Measurements from ENCODE around the gene USPL1.
"Not testable (repeated sequence)": the region's sequence is repeated elsewhere in the genome, so short reads cannot be mapped to it uniquely, and the experiment has no call there.

USPL1 gene

DNA sequence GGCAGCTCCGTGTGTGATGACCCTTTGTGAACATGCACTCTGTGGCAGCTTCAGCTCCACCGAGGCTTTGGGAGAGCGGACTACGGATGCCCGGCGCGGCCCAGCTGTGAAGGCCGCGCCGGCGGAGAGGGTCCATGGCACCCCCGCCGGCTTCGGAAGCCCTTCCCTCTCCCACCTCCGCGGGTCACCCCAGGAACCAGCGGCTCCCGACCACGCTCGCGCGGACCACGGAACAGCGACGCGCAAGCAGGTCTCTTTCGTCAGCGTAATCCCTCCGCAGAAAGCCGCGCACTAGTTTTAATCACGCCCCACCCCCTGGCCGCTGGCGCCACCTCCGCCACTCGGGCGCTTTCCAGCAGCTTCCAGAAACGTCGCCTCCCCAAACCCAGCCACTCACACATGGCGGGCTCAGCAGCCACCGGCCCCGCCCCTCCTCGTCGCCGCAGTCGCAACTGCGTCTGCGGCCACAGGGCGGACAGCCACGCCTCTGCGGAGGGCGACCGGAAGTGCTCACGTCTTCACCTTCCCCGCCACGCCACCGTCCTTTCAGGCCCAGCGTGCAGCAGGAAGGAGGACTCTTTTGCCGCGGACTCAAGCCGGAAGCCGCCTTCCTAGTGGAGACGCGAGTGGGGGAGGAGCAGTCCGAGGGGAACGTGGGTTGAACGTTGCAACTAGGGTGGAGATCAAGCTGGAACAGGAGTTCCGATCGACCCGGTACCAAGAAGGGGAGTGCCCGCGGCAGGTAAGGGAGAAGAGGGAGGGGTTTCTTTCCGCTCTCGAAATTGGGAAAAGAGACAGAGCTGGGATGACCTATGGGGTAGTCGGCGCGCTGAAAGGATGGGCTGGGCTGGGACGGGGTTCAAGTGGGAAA, at the start of gene USPL1:
TSS of gene USPL1 (plus strand) at position 606 of the 871 bp plus-strand sequence. CDS start 3,221 bp downstream, outside the sequence.
- DNase-seq (ENCODE audit: low spot score) = peak; percentile 99

DNA sequence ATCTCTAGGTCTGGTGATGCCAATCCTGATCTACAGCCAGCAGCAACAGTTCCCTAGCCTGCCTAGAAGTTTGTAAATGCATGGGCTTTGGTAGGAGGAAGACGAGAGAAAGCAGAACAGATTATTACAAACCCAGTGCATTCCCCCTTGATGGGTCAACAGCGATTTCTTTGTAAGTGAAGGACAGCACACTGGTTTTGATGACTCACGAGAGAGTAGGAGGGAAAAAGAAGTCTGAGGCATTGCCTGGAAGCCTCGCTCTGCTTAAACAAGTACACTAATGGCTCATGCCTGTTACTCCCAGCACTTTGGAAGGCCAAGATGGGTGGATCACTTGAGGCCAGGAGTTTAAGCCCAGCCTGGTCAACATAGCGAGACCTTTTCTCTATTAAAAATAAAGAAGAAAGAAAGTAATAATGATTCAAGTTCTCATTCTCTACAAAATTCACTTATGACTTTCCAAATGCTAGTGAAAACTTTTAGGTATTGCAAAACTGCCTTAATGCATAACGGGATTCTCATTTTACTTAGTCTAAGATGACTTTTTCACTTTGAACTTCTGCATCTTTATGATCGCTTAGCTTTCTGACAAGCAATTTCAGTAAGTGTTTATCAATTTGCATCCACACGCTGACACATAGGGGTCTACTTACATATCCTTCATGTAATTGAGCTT, 47.7 kb upstream of the USPL1 start:
- DNase-seq (ENCODE audit: low spot score) = peak; percentile 43

DNA sequence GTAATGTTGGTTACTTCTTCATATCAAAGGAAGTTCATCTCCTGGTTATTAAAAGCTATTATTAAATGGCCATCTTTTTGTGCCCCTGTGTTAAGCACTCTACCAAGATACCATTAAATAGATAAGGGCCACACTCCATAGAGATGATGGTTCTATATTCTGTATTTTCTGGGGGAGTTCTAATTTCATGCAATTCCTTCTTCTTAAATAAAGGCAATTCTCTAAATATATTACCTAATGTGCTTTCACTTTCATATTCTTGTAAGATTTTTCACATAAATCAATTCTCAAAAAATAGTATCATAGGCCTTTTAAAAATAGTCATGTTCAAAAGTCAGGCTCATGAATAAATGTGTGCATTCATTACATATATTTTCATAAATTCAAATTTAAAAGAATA, 47.0 kb upstream of the USPL1 start:
- DNase-seq (ENCODE audit: low spot score) = no peak

GRCh38 chr13:30572859-30573275, 44.9 kb upstream of the USPL1 start:
- peak; percentile 67 for DNase-seq (ENCODE audit: low spot score)

DNA sequence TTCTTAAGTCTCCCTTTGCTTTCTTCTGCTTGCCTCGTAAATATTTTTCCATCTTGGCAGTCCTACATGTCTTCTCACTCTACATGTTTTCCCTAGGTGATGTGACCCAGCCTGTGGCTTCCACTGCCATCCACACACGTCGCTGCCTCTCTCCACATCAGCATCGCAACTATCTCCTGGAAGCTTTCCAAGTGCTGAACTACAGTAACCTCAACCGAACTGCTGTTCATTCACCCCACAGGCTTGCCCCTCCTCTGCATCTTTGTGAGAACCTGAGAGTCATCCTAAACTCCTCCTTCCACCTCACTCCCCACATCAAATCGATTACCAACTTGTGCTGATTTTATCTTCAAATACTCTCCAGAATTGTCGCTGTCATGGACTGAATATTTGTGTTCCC, 41.2 kb upstream of the USPL1 start:
- DNase-seq (ENCODE audit: low spot score) = peak; percentile 11

DNA sequence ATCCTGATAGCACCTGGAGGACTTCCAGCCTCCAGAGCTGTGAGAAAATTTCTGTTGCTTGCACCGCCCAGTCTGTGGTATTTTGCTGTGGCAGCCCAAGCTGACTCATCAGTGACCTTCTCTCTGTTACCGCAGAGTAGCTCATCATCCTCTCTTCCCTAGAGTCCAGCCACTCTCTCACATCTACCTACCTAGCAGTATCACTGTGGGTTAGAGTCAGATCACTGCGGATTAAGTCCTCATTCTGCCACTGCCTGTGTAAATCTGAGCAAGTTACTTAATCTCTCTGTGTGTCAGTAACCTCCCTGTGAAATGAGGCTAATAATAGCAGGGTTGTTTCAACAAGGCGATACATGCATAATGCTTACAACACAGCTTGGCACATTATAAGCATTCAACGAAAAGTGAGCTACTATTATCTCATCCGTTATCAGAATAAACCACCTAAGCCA, 40.3 kb upstream of the USPL1 start:
- DNase-seq (ENCODE audit: low spot score) = no peak

DNA sequence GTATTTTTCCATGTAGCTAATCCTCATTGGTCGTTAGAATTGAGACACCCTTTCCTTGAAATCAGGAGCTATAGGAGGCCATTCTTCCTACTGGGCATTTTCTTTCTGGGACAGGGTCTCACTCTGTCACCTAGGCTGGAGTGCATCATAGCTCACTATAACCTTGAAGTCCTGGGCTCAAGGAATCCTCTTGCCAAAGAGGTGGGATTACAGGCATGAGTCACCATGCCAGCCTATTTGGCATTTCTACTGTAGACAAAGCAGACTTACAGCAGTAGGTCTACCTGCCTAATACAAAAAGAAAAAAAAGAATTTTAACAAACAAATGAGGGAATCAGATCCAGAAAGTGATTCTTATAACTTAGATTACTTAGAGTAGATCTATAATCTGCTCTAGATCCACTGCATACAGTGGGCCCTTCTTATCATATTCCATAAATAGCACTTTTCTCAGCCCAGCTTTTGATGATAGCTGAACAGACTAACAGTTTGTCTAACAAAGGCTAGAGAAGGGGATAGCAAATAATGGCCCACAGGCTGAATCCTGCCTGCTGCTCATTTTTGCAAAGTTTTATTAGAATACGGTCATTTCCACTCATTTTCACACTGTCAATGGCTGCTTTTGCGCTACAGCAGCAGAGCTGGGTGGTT, 36.7 kb upstream of the USPL1 start:
- DNase-seq (ENCODE audit: low spot score) = no peak

GRCh38 chr13:30581582-30581981, 36.1 kb upstream of the USPL1 start:
- no peak for DNase-seq (ENCODE audit: low spot score)

GRCh38 chr13:30584051-30584731, 33.5 kb upstream of the USPL1 start:
- no peak for DNase-seq (ENCODE audit: low spot score)

GRCh38 chr13:30585748-30586262, 31.9 kb upstream of the USPL1 start:
- no peak for DNase-seq (ENCODE audit: low spot score)

DNA sequence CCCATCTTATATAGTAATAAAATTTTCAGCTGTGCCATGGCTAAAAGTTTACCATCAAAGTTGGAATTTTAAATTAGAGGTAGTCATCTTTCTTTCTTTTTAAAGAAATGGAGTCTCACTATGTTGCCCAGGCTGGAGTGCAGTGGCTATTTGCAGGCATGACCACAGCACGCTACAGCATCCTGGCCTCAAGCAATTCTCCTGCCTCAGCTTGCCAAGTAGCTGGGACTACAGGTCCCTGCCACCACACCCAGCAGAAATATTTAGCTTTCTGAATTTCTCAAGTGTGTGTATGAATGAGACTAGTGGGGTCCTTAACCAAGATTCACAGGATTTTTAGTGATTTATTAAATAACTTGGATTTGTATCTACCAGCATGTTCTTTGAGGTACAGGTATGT, 30.5 kb upstream of the USPL1 start:
- no peak for DNase-seq (ENCODE audit: low spot score)

GRCh38 chr13:30587739-30588138, 30.0 kb upstream of the USPL1 start:
- no peak for DNase-seq (ENCODE audit: low spot score)

DNA sequence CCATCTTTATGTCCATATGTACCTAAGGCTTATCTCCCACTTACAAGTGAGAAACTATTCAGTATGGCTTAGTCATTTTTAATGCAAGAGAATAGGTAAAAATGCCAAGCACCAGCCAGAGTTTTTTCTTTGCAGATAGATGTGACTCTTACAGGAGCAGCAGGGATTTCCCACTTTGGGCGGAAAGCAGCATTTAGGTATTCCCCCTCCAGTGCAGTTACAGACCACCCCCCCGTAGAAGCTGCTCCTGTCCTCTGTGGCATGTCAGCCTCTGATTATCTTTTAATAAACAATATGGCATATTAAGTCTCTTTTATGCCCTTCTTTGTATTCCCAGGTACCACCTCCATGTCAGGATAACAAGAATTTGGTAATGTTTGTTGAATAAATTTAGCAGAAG, 24.7 kb upstream of the USPL1 start:
- no peak for DNase-seq (ENCODE audit: low spot score)

GRCh38 chr13:30600496-30600895, 17.2 kb upstream of the USPL1 start:
- no peak for DNase-seq (ENCODE audit: low spot score)

GRCh38 chr13:30601836-30602235, 15.9 kb upstream of the USPL1 start:
- DNase-seq (ENCODE audit: low spot score) = no peak

DNA sequence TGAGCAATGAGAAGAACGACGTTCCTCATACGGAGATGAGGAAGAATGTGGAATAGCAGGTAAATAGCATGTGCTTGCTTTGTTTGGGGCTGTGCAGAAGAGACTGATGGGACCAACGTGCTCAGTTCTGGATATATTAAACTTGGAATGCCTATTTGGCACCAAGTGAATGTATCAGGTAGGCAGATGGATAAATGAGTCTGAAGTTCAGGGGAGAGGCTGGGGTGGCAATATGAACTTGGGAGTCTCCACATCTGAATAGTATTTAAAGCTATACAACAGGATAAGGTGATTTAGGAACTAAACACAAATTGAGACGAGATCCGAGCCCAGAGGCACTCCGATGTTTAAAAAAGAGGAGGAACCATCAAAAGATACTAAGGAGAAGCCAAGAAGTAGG, 12.7 kb upstream of the USPL1 start:
- DNase-seq (ENCODE audit: low spot score) = no peak

GRCh38 chr13:30607186-30607585, 10.5 kb upstream of the USPL1 start:
- DNase-seq (ENCODE audit: low spot score) = not testable (repeated sequence)

DNA sequence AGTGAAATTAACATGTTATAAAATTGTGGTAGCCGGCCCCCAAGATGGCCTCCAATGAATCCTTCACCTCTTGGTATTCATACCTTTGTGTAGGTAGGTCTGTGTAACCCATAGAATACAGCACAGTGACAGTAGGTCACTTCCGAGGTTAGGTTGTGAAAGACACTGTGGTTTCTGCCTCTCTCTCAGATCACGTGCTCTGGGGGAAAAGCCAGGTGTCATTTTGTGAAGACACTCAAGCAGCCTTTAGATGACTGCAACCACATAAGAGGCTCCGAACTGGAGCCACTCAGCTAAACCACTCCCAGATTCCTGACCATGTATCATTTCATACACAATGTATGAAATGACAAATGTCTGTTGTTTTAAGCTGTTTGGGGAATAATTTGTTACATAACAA, 9.8 kb upstream of the USPL1 start:
- no peak for DNase-seq (ENCODE audit: low spot score)

GRCh38 chr13:30608364-30608763, 9.4 kb upstream of the USPL1 start:
- DNase-seq (ENCODE audit: low spot score) = no peak

DNA sequence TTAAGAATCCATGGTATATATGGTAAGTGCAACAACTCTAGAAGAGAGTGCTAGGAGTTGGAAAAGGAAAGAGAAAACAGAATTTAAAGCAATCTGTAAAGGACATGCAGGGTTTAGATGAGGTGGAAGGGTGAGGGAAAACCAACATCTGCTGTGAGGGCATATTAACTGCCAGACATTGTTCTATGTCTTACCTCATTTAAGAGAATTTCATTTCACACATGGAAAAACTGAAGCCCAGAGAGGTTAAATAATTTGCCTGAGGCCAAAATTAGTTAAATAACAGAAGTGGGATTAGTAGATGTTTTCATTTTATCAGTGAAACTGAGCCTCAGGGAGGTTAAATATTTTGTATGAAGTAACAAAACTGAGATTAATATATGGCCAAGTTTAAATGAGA, 7.4 kb upstream of the USPL1 start:
- no peak for DNase-seq (ENCODE audit: low spot score)

- DNase-seq (ENCODE audit: low spot score) = no peak
Measured at GRCh38 chr13:30615481-30615865, 2.2 kb upstream of the USPL1 start.
